ENCODE results near the gene C16orf87. TPM values are rescaled to one million over a fixed set of nuclear protein-coding genes. Genes with fewer than 3 reads are reported as not detected.
A peak's percentile ranks its signal among the peaks of the same experiment; 100 is the strongest.

The C16orf87 gene
- polyA plus RNA-seq, 4 donors: 5.7 to 30.1 (median 11.7) TPM

- no peak overlapping the region for H3K27ac ChIP-seq (ENCODE audit: low read depth in 1 of 3, low read length in 2 of 3)
- no peak for FAIRE-seq
- no peaks in the 10 kb centered on the region for H3K9me3 ChIP-seq (ENCODE audit: control insufficient read depth in 2 of 2, insufficient read depth in 1 of 2, low read depth in 1 of 2, low read length in 1 of 2)
- H3K36me3 ChIP-seq (ENCODE audit: control insufficient read depth in 3 of 3, insufficient read depth in 2 of 3, low read depth in 1 of 3, low read length in 3 of 3): no peaks in the 10 kb centered on the region
- no peak overlapping the region for H3K4me3 ChIP-seq (ENCODE audit: low read depth in 1 of 3, low read length in 3 of 3)
- no peaks in the 10 kb centered on the region for H3K27me3 ChIP-seq (ENCODE audit: control insufficient read depth in 3 of 3, insufficient read depth in 3 of 3, low read length in 3 of 3)
- no peaks in the 10 kb centered on the region for H3K4me1 ChIP-seq (ENCODE audit: control insufficient read depth in 3 of 3, insufficient read depth in 2 of 3, low read depth in 1 of 3, low read length in 2 of 3)
- WGBS, 3 donors: 88 to 93% (median 89%) methylated on average over 16 of the region's 16 CpGs
- no peak for DNase-seq
Measured at GRCh38 chr16:46862555-46863447, 31.8 kb upstream of the C16orf87 start.

GRCh38 chr16:46859719-46860152, 28.8 kb upstream of the C16orf87 start:
- DNase-seq (peak in 1 of 2 donors; percentile 46), FAIRE-seq (no peak)
- Histone ChIP-seq H3K27me3 (ENCODE audit: control insufficient read depth in 3 of 3, insufficient read depth in 3 of 3, low read length in 3 of 3) (no peaks in the 10 kb centered on the region), H3K36me3 (ENCODE audit: control insufficient read depth in 3 of 3, insufficient read depth in 2 of 3, low read depth in 1 of 3, low read length in 3 of 3) (no peaks in the 10 kb centered on the region), H3K27ac (ENCODE audit: low read depth in 1 of 3, low read length in 2 of 3) (no peak overlapping the region), H3K9me3 (ENCODE audit: control insufficient read depth in 2 of 2, insufficient read depth in 1 of 2, low read depth in 1 of 2, low read length in 1 of 2) (no peaks in the 10 kb centered on the region), H3K4me3 (ENCODE audit: low read depth in 1 of 3, low read length in 3 of 3) (no peak overlapping the region), H3K4me1 (ENCODE audit: control insufficient read depth in 3 of 3, insufficient read depth in 2 of 3, low read depth in 1 of 3, low read length in 2 of 3) (no peaks in the 10 kb centered on the region)
- 54 to 68% (median 65%) methylated on average over 5 of the region's 5 CpGs for WGBS, 3 donors

- 97% methylated on average over 6 of the region's 6 CpGs for WGBS, 3 donors
- FAIRE-seq: no peak
- no peaks in the 10 kb centered on the region for H3K9me3 ChIP-seq (ENCODE audit: control insufficient read depth in 2 of 2, insufficient read depth in 1 of 2, low read depth in 1 of 2, low read length in 1 of 2)
- H3K27ac ChIP-seq (ENCODE audit: low read depth in 1 of 3, low read length in 2 of 3): no peak overlapping the region
- no peaks in the 10 kb centered on the region for H3K4me1 ChIP-seq (ENCODE audit: control insufficient read depth in 3 of 3, insufficient read depth in 2 of 3, low read depth in 1 of 3, low read length in 2 of 3)
- DNase-seq: no peak
- no peak overlapping the region for H3K4me3 ChIP-seq (ENCODE audit: low read depth in 1 of 3, low read length in 3 of 3)
- H3K36me3 ChIP-seq (ENCODE audit: control insufficient read depth in 3 of 3, insufficient read depth in 2 of 3, low read depth in 1 of 3, low read length in 3 of 3): no peaks in the 10 kb centered on the region
- no peaks in the 10 kb centered on the region for H3K27me3 ChIP-seq (ENCODE audit: control insufficient read depth in 3 of 3, insufficient read depth in 3 of 3, low read length in 3 of 3)
Measured at GRCh38 chr16:46858151-46858550, 27.2 kb upstream of the C16orf87 start.

- Histone ChIP-seq H3K4me1 (ENCODE audit: control insufficient read depth in 3 of 3, insufficient read depth in 2 of 3, low read depth in 1 of 3, low read length in 2 of 3) (no peaks in the 10 kb centered on the region), H3K36me3 (ENCODE audit: control insufficient read depth in 3 of 3, insufficient read depth in 2 of 3, low read depth in 1 of 3, low read length in 3 of 3) (no peaks in the 10 kb centered on the region), H3K9me3 (ENCODE audit: control insufficient read depth in 2 of 2, insufficient read depth in 1 of 2, low read depth in 1 of 2, low read length in 1 of 2) (no peaks in the 10 kb centered on the region), H3K4me3 (ENCODE audit: low read depth in 1 of 3, low read length in 3 of 3) (no peak overlapping the region), H3K27ac (ENCODE audit: low read depth in 1 of 3, low read length in 2 of 3) (no peak overlapping the region), H3K27me3 (ENCODE audit: control insufficient read depth in 3 of 3, insufficient read depth in 3 of 3, low read length in 3 of 3) (no peaks in the 10 kb centered on the region)
- 32 to 42% (median 40%) methylated on average over 6 of the region's 6 CpGs for WGBS, 3 donors
- peak; percentile 63 to 65 for DNase-seq
- no peak for FAIRE-seq
Measured at GRCh38 chr16:46857368-46857945, 26.5 kb upstream of the C16orf87 start.

GRCh38 chr16:46855389-46855788, 24.4 kb upstream of the C16orf87 start:
- DNase-seq (no peak), FAIRE-seq (no peak)
- H3K4me1 ChIP-seq (ENCODE audit: control insufficient read depth in 3 of 3, insufficient read depth in 2 of 3, low read depth in 1 of 3, low read length in 2 of 3): peaks cover 0 to 4% (median 0%) of the 10 kb centered on the region in 3 donors

GRCh38 chr16:46854846-46855245, 23.9 kb upstream of the C16orf87 start:
- peaks cover 0 to 4% (median 0%) of the 10 kb centered on the region in 3 donors for H3K4me1 ChIP-seq (ENCODE audit: control insufficient read depth in 3 of 3, insufficient read depth in 2 of 3, low read depth in 1 of 3, low read length in 2 of 3)
- FAIRE-seq (no peak), DNase-seq (no peak)
- H3K27me3 ChIP-seq (ENCODE audit: control insufficient read depth in 3 of 3, insufficient read depth in 3 of 3, low read length in 3 of 3): no peaks in the 10 kb centered on the region
- H3K9me3 ChIP-seq (ENCODE audit: control insufficient read depth in 2 of 2, insufficient read depth in 1 of 2, low read depth in 1 of 2, low read length in 1 of 2): no peaks in the 10 kb centered on the region
- H3K4me3 ChIP-seq (ENCODE audit: low read depth in 1 of 3, low read length in 3 of 3): no peak overlapping the region
- 75 to 78% (median 77%) methylated on average over 2 of the region's 2 CpGs for WGBS, 3 donors
- H3K27ac ChIP-seq (ENCODE audit: low read depth in 1 of 3, low read length in 2 of 3): no peak overlapping the region
- H3K36me3 ChIP-seq (ENCODE audit: control insufficient read depth in 3 of 3, insufficient read depth in 2 of 3, low read depth in 1 of 3, low read length in 3 of 3): no peaks in the 10 kb centered on the region

More at GRCh38 chr16:46855389-46855788, 24.4 kb upstream of the C16orf87 start:
- H3K4me3 ChIP-seq (ENCODE audit: low read depth in 1 of 3, low read length in 3 of 3): no peak overlapping the region
- H3K9me3 ChIP-seq (ENCODE audit: control insufficient read depth in 2 of 2, insufficient read depth in 1 of 2, low read depth in 1 of 2, low read length in 1 of 2): no peaks in the 10 kb centered on the region
- no peaks in the 10 kb centered on the region for H3K27me3 ChIP-seq (ENCODE audit: control insufficient read depth in 3 of 3, insufficient read depth in 3 of 3, low read length in 3 of 3)
- no peaks in the 10 kb centered on the region for H3K36me3 ChIP-seq (ENCODE audit: control insufficient read depth in 3 of 3, insufficient read depth in 2 of 3, low read depth in 1 of 3, low read length in 3 of 3)
- WGBS, 3 donors: 13 to 46% (median 30%) methylated on average over 4 of the region's 4 CpGs
- no peak overlapping the region for H3K27ac ChIP-seq (ENCODE audit: low read depth in 1 of 3, low read length in 2 of 3)

GRCh38 chr16:46853713-46854443, 22.9 kb upstream of the C16orf87 start:
- H3K4me3 ChIP-seq (ENCODE audit: low read depth in 1 of 3, low read length in 3 of 3): no peak overlapping the region
- DNase-seq (peak; percentile 79 to 81), FAIRE-seq (no peak)
- no peaks in the 10 kb centered on the region for H3K36me3 ChIP-seq (ENCODE audit: control insufficient read depth in 3 of 3, insufficient read depth in 2 of 3, low read depth in 1 of 3, low read length in 3 of 3)
- WGBS, 3 donors: 20 to 23% (median 21%) methylated on average over 5 of the region's 5 CpGs
- H3K4me1 ChIP-seq (ENCODE audit: control insufficient read depth in 3 of 3, insufficient read depth in 2 of 3, low read depth in 1 of 3, low read length in 2 of 3): peaks cover 0 to 4% (median 0%) of the 10 kb centered on the region in 3 donors
- no peaks in the 10 kb centered on the region for H3K9me3 ChIP-seq (ENCODE audit: control insufficient read depth in 2 of 2, insufficient read depth in 1 of 2, low read depth in 1 of 2, low read length in 1 of 2)
- no peak overlapping the region for H3K27ac ChIP-seq (ENCODE audit: low read depth in 1 of 3, low read length in 2 of 3)
- no peaks in the 10 kb centered on the region for H3K27me3 ChIP-seq (ENCODE audit: control insufficient read depth in 3 of 3, insufficient read depth in 3 of 3, low read length in 3 of 3)

GRCh38 chr16:46852130-46852529, 21.1 kb upstream of the C16orf87 start:
- Histone ChIP-seq H3K27me3 (ENCODE audit: control insufficient read depth in 3 of 3, insufficient read depth in 3 of 3, low read length in 3 of 3) (no peaks in the 10 kb centered on the region), H3K4me1 (ENCODE audit: control insufficient read depth in 3 of 3, insufficient read depth in 2 of 3, low read depth in 1 of 3, low read length in 2 of 3) (peaks cover 0 to 4% (median 0%) of the 10 kb centered on the region in 3 donors), H3K27ac (ENCODE audit: low read depth in 1 of 3, low read length in 2 of 3) (no peak overlapping the region), H3K36me3 (ENCODE audit: control insufficient read depth in 3 of 3, insufficient read depth in 2 of 3, low read depth in 1 of 3, low read length in 3 of 3) (no peaks in the 10 kb centered on the region), H3K4me3 (ENCODE audit: low read depth in 1 of 3, low read length in 3 of 3) (no peak overlapping the region), H3K9me3 (ENCODE audit: control insufficient read depth in 2 of 2, insufficient read depth in 1 of 2, low read depth in 1 of 2, low read length in 1 of 2) (no peaks in the 10 kb centered on the region)
- FAIRE-seq (no peak), DNase-seq (peak in 1 of 2 donors; percentile 69)
- WGBS, 3 donors: 55 to 65% (median 64%) methylated on average over 3 of the region's 3 CpGs

Data from small intestine (tissue), 7 donors.